HG02623 (cell line): ENCODE data around the gene PAM16.
"Not testable (repeated sequence)": the region's sequence is repeated elsewhere in the genome, so short reads cannot be mapped to it uniquely, and the experiment has no call there.

ENCODE experiments used
- ATAC-seq: cut with Tn5 transposase; IDR thresholded peaks from one replicate; pipeline ENCODE4 v1.9.1; 2021; ENCODE audit warnings: moderate library complexity; ENCODE audit not compliant: unreplicated experiment

The PAM16 gene

DNA sequence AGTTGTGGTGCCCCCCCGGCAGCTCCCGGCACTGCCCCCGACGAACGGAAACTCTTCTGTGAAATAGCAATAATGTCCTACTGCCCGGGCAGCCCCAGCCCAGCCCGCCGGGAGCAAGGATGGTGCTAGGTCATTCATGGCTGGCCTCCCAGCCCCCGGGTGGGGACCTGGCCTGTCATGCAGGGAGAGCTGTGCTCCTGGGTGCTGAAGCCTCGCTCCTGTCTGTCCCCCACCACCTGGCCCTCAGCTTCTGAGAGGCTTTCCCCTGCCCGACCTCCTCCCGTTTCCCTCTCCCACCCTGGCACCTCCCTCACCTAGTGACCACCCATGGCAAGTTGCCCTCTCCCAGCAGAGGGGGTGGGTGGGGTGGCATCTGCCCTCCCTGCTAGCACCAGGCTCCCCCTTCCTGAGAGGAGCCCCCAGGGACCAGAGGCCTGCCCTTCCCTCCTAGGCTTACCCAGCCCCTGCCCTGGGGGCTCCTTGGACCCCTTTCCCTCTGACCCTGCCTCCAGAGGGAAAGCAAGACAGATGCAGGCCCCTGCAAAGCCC is 13.5 kb downstream of the PAM16 start:
- no peak for ATAC-seq

DNA sequence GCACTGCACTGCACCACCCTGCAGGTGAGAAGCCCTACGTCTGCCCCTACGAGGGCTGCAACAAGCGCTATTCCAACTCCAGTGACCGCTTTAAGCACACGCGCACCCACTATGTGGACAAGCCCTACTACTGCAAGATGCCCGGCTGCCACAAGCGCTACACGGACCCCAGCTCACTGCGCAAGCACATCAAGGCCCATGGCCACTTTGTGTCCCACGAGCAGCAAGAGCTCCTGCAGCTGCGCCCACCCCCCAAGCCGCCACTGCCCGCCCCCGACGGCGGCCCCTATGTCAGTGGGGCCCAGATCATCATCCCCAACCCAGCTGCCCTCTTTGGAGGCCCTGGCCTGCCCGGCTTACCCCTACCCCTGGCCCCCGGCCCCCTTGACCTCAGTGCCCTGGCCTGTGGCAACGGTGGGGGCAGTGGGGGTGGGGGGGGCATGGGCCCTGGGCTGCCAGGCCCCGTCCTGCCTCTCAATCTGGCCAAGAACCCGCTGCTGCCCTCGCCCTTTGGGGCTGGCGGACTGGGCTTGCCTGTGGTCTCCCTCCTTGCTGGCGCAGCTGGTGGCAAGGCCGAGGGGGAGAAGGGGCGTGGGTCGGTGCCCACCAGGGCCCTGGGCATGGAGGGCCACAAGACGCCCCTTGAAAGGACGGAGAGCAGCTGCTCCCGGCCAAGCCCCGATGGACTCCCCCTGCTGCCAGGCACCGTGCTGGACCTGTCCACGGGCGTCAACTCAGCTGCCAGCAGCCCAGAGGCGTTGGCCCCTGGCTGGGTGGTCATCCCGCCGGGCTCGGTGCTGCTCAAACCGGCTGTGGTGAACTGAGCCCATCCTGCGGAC is 14.2 kb downstream of the PAM16 start:
- no peak for ATAC-seq

DNA sequence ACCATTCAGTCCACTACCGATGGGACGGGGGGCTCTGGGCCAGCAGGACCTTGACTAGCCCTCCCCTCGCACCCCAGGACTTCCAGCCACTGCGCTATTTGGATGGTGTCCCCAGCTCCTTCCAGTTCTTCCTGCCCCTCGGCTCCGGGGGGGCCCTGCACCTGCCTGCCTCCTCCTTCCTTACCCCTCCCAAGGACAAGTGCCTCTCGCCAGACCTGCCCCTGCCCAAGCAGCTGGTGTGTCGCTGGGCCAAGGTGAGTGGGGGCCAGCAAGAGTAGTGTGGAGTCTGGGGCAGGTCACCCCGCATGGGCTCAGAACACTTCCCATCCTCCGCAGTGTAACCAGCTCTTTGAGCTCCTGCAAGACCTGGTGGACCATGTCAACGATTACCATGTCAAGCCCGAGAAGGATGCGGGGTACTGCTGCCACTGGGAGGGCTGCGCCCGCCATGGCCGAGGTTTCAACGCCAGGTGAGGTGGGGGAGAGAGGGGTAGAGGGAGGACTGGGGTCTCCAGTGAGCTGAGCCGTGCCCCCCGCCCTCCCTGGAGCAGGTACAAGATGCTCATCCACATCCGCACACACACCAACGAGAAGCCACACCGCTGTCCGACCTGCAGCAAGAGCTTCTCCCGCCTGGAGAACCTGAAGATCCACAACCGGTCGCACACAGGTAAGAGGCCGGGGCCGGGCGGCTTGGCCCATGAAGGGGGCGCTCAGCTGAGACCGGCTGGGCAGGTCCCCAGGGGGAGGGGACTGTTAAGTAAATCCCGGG is 16.2 kb downstream of the PAM16 start:
- no peak for ATAC-seq

DNA sequence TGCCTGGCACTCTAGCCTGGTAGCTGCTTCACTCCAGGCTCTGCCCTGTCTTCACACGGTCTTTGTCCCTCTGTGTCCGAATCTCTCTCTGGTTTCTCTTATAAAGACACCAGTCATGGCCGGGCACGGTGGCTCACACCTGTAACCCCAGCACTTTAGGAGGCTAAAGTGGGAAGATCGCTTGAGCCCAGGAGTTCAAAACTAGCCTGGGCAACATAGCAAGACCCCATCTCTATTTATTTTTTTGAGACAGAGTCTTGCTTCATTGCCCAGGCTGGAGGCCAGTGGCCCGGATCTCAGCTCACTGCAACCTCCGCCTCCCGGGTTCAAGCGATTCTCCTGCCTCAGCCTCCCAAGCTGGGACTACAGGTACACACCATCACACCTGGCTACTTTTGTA is 17.4 kb downstream of the PAM16 start:
- ATAC-seq: not testable (repeated sequence)

DNA sequence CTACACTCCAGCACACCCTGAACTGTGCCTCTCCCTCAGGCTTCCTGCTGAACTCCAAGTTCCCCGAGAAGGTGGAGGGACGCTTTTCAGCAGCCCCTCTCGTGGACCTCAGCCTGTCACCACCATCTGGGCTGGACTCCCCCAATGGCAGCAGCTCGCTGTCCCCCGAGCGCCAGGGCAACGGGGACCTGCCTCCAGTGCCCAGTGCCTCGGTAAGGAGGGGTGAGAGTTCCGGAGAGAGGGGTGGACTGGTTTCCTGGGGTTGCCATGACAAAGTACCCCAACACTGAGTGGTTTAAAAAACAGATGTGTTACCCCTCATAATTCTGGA is 17.8 kb downstream of the PAM16 start:
- no peak for ATAC-seq

DNA sequence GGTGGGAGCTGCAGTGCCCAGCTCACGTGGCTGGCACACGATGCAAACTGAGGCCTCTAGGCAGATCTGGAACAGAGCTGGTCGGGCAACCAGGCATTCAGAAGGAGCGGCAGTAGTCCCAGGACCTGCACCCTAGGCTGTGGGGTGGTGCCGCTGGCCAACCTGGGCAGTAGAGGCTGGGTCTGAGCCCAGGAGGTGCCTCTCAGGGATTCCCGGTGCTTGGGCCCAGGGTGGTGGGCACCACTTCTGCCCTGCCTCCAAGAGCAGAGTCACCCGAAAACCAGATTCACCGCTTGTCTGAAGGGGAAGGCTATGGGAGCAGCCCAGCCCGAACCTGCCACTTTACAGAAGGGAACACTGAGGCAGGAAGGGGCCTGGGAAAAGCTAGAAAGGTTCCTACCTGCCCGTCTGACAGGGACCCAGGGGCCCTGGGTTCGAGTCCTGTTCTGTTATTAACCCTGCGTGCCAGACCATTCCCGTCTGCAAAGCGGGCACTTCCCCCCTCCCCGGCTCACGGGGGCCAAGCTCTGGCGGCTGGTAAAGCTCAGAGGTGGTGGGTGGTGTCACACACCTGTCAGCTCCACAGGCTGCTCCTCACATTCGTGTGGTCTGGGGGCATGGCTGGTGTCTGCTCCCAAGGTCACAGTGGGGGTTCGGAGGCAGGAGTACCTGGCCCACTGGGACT is 18.4 kb downstream of the PAM16 start:
- no peak for ATAC-seq

DNA sequence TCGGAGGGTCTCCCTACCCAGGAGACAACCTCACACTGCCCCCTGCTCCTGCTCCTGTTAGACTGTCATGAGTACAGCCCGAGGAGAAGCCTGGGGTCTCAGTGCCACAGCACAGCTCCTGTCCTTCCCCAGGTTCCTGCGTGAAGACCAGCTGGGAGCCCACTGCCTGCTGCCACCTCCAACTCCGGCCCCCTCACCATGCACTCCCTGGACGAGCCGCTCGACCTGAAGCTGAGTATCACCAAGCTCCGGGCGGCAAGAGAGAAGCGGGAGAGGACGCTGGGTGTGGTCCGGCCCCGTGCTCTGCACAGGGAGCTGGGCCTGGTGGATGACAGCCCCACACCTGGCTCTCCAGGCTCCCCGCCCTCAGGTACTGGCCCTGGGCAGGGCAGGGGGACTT is 19.0 kb downstream of the PAM16 start:
- ATAC-seq: no peak

DNA sequence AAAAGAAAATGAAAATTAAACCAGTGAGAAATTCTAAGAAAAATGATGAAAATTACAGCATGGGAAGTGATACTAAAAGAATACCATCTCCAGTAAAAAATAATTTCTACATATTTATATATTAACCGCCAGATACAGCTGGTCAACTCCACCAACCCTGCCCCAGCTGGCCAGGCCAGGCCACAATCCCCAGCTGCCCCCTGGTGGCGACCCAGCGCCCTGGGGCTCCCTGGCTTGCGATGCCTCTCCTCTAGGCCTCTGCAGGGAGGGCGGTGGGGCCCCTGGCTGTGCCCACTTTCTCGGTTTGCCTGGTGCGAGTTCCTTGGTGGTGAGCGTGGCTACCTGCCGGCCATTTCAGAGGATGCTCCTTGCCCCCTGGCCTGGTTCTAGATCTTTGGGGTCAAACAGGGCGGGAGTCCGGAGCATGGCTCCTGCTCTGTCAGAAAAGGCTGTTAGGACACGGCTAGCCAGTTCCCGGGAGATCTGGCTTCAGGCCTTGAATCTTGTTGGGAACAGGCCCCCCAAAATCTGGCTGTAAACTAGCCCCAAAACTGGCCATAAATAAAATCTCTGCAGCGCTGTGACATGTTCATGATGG is 20.7 kb downstream of the PAM16 start:
- ATAC-seq: no peak

DNA sequence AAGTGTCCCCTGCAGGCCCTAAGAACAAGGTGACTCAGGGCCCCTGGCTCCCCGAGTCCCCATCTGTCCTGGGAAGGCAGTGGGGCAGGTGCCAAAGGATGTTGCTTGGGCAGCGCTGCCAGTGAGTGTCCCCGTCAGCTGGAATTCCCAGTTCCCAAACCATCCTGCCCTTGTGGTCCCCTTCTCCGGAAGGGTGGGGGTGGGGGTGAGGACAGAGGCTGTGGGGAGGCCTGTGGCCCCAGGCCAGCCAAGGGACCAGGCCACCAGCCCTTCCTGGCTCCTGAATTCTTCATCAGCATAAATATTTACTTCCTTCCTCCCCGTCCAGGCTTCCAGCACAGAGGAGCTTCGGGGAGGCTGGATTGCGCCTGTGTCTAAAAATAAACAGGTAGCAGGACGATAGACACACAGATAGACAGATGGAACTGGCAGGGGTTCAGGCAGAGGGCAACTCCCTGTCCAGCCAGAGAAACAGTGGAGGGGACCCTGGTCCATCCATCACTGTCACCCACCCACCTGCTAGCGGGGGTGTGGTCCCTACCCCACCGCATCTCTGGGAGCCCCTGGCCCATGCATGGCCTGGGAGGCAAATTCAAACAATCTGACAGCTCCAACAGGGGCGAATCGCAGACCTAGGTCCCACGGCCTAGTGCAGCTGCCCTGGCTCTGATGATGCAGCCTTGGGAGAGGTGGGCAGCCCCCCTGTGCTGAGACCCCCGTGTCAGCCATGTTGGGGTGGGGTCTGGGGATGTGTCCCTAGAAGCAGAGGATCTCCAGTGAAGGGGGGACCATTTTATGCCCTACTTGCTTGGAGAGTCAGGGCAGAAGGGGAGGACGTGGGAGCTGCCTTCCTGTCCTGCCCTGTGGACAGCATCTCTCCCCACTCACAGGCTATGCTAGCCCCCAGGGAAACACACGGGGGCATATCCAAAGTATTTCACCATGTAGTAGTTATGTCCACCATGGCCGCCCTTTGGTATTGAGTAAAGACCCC is 22.0 kb downstream of the PAM16 start:
- no peak for ATAC-seq

DNA sequence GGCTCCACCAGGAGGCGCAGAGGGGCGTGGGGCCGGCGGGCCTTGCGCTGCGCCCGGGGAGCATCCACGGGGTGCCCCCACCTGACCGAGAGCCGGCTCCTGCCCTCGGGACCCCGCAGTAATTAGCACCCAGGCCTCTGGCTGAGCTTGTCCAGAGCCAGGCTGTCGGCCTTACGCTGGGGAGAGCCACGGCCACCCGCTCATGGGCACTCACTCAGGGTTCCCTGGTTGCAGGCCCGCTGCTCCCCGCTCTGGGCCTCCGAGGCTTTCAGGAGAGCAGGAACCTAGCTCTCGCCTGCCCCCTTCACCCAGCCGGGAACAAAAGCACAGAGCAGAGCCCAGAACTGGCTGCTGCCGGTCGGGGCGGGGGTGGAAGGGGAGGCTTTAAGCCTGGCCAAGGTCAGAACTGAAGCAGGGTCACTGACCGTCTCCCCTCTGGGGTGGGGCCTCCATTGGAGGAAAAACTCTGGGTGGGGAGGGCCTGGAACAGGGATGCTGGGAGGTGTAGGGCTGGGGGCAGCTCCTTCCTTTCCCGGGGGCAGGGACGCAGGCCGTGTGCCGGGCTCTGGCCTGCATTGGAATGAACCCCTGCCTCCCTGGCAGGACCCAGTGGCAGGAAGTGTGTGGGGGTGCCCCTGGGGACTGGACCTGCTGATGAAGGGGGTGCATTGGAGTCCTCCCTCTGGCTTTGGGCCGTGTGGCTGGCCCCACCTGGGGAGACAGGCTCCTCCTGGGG is 22.9 kb downstream of the PAM16 start:
- no peak for ATAC-seq

DNA sequence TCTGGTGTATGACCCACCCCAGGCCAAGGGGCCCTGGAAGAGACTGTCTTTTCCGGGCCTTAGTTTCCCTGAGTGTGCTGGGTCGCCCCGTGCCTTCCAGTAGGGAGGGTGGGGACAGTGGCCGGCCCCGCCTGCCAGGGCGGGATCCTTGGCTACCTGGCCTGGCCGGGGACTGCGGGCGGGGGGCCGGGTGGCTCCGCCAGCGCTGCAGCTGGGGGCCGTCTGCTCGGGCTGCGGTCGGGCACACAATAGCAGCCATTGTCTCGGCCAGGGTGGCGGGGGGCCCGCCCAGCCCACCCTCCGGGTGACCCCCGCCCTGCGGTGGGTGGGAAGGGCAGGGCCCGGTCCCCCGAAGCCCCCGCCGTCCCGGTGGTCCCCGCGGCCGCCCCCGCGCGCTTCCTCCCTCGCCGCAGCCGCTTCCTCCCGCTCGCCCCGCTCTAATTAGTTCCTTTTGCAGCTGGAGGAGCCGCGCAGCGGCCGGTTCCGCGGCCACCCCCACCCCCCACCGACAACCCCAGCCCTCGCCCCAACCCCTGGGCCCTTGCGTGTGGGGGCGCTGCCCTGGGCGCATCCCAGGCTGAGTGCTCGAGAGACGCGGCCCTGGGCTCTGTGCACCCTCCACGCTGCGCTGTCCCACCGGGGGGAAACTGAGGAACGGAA is 23.6 kb downstream of the PAM16 start:
- ATAC-seq: no peak

DNA sequence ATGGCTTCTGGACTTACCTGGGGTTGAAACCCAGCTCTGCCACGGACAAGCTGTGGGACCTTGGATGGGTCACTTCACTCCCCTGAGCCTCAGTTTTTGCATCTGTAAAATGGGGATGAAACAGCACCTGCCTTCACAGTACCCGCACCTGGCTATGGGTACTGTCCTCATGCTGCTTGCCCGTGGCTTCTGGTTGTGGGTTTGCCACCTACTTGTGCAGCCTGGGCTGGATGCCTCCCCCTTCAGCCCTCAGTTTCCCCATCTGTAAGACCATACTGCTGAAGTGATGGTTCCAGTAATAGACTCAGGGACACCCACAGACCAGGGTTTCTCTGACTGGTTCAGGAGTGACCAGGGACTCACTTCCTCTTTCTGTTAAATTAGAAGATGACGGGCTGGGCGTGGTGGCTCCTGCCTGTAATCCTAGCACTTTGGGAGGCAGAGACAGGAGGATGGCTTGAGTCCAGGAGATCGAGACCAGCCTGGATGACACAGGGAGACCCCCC is 25.8 kb downstream of the PAM16 start:
- no peak for ATAC-seq

DNA sequence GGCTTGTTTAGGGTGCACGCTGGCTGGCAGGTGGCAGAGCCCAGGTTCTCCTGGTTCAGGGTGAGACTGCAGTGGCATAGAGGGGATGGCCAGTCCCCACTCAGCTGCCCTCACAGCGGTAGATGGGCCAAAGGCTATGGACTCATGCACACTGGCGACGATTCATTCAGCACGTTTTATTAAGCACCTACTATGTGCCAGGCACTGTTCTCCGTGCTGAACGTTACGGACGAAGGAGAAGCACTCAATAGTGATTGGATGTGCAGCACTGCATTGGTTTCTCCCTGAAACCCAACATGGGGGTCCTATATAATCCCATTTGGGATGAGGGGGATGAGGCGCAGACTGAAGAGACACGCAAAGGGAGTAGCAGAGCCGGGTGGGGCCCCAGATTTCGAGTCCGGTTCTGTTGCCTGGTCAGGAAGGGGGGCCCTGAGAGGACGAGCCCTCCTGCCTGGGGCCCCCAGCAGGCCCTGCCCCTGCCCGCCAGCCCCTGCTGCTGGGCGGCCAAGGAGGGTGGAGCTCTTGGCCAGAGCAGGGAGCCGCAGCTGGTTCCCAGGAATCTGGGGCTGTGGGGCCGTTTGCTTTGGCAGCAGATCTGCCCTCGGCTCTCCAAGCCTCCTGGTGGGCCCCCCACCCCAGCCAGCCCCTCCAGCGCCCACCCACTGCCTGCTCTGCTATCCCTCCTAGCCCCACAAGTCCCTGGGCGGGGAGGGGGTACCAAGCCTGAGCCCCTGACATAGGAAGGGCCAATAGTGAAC is 26.4 kb downstream of the PAM16 start:
- ATAC-seq: no peak

DNA sequence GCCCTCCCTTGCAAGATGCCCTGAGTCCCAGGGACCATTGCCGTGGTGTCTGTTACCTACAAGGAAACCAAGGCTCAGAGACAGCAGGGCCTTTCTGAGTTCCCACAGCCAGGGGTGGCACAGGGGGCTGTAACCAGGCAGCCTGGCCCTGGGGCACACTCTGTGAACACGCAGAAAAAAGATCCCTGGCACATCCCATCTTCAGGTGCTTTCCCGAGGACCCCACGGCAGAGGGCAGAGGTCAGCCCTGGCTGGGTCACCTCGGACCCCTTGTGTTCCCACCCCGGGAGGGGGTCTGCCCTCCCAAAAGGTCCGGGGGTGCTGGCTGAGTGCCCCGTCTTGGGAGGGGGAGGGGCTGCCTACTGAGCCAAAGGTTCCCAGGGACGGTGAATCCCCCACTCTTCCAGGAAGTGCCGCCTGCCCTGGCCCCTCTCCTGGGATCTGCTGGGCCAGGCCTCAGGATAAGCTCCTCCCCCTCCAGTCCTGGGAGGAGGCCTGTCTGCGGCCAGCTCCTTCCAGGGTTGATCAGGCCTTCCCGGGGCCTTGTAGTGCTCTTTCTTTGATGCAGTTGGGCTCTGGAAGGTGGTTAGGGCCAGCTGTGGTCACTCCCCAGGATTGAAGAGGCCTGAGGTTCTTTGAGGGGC is 27.2 kb downstream of the PAM16 start:
- no peak for ATAC-seq

DNA sequence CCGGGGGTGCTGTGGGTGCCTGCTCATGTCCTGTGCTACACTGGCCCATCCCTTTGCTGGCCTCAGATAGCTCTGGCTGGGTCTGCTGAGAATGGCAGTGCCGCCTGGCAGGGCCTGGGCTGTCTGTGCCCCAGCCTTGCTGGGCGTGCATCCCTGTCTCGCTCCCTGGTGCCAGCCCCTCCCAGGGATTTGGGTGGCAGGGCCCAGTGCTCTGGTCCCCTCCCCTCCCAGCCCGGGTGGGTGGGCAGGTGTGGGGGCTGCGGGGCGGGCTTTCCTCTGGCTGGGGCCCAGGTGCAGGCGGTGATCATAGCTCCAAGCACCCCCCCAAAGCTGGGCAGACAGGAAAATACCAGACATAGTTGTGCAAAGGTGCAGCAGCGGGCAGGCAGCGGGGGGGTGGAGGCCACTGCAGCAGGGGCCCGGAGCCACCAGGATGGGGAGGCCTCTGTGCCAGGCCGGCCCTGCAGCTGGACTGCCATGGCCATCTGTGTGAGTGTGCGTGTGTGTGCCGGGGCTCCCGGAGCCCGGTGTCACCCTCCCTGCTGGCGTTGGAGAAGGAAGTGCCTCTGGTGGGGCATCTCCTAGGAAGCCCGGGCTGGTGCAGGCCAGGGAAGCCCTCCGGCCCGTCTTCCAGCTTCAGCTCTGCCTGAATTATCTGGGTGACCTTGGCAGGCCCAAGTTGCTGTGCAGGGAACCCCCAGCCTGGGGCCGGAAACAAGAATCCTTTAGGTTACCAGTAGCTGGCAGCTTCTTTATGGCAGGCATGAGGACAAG is 27.9 kb downstream of the PAM16 start:
- ATAC-seq: no peak
